NB4 (cell line): ENCODE results near the gene THSD4.

Experiments used
- MAX ChIP-seq: IDR thresholded peaks from 2 replicates; pipeline ENCODE4 v1.6.1; 2011; ENCODE audit warnings: low read depth, low read length
- MYC ChIP-seq: IDR thresholded peaks from 2 replicates; pipeline ENCODE4 v1.6.1; 2011; ENCODE audit warnings: low read depth, low read length
- POLR2A ChIP-seq: IDR thresholded peaks from 2 replicates; pipeline ENCODE4 v1.6.1; 2011; ENCODE audit warnings: mild to moderate bottlenecking; ENCODE audit not compliant: insufficient read length; ENCODE audit errors: extremely low read depth
- TF ChIP-seq, protein P1 (sequence below): IDR thresholded peaks from one replicate; pipeline ENCODE4 v1.5.1; 2012; ENCODE audit warnings: low read depth, low read length

DNA sequence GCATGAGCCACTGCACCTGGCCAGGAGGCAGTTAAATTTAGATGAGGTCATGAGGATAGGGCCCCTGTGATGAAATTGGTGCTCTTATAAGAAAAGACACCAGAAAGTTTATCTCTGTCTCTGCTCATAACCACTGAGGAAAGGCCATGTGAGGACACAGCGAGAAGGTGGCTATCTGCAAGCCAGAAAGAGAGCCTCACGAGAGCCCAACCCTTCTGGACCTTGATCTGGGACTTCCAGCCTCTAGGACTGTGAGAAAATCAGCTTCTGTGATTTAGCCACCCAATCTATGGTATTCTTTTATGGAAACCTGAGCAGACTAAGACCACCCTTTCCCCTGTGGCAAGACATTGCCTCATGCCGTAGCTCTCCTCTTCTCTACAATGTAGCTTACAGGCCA is 337.6 kb downstream of the THSD4 start:
- TF ChIP-seq, protein P1, sequence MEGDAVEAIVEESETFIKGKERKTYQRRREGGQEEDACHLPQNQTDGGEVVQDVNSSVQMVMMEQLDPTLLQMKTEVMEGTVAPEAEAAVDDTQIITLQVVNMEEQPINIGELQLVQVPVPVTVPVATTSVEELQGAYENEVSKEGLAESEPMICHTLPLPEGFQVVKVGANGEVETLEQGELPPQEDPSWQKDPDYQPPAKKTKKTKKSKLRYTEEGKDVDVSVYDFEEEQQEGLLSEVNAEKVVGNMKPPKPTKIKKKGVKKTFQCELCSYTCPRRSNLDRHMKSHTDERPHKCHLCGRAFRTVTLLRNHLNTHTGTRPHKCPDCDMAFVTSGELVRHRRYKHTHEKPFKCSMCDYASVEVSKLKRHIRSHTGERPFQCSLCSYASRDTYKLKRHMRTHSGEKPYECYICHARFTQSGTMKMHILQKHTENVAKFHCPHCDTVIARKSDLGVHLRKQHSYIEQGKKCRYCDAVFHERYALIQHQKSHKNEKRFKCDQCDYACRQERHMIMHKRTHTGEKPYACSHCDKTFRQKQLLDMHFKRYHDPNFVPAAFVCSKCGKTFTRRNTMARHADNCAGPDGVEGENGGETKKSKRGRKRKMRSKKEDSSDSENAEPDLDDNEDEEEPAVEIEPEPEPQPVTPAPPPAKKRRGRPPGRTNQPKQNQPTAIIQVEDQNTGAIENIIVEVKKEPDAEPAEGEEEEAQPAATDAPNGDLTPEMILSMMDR = no peak
- TF ChIP-seq MYC = no peak
- no peak for TF ChIP-seq POLR2A
- no peak for TF ChIP-seq MAX
